ENCODE results near the gene GPC3. TPM values are rescaled to one million over a fixed set of nuclear protein-coding genes. Genes with fewer than 3 reads are reported as not detected.

The GPC3 gene
- total and polyA plus RNA-seq, 2 donors (not counting 3 experiments of a cell fraction or from before 2014, with no cell fraction given): not detected

DNA sequence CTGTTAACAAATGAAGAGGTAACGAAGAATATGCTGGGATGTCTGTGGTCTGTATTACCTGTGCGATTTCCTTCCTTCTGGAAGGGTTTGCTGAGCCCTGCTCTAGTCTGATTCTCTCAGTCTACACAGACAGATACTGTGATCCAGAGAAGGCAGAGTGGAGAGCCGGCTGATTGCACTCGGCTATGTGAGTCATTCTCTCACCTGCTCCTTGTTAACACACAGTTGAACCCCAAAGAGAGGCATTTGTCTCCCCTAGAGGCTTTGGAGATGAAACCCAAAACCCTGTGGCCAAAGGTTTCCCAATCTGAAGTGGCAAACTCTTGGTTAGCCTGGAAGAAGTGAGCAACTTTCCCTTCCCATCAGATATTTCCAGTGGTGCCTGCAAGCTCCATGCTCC lies 492.0 kb downstream of the GPC3 start:
- BruUV-seq (replicated peaks): no TSS peak
- no peaks in the 10 kb centered on the region for H3K27me3 ChIP-seq (ENCODE audit: control insufficient read depth in 2 of 2, insufficient read depth in 2 of 2, low read length in 2 of 2)
- dilution Hi-C loops (cut with MboI; ENCODE audit: extremely low pct_ligation_motif_present, low sequenced_read_pairs) (no loop called here), intact Hi-C loops (cut with micrococcal nuclease) (no loop called here)
- H3K9me3 ChIP-seq (replicated peaks; ENCODE audit: control insufficient read depth, insufficient read depth, low read length): no peaks in the 10 kb centered on the region
- no peak overlapping the region for H3K4me3 ChIP-seq (replicated peaks in 1 of 3; ENCODE audit: insufficient read depth in 1 of 3, low read depth in 1 of 3, low read length in 3 of 3)
- H4K20me1 ChIP-seq (replicated peaks; ENCODE audit: control insufficient read depth, extremely low read depth, insufficient read depth, low read length): no peaks in the 10 kb centered on the region
- no peaks in the 10 kb centered on the region for H3K4me1 ChIP-seq (ENCODE audit: control insufficient read depth, extremely low read depth, insufficient read depth, low read length)
- H2AFZ ChIP-seq (ENCODE audit: low read depth, low read length): no peak overlapping the region
- H3K9ac ChIP-seq (replicated peaks; ENCODE audit: extremely low read depth, insufficient read depth, low read length): no peak overlapping the region
- no peak overlapping the region for H3K27ac ChIP-seq (ENCODE audit: insufficient read depth, low read depth, low read length)
- H3K9me1 ChIP-seq (replicated peaks; ENCODE audit: control insufficient read depth, extremely low read depth, insufficient read depth, low read length): no peaks in the 10 kb centered on the region
- DNase-seq (ENCODE audit: low read depth, low spot score) (no peak), FAIRE-seq (no peak)
- TF ChIP-seq EZH2 (IDR thresholded peaks at IDR 0.05; ENCODE audit: borderline replicate concordance, low read depth, low read length, severe bottlenecking): no peak
- no peak for TF ChIP-seq JUN (IDR thresholded peaks at IDR 0.05; ENCODE audit: borderline replicate concordance, insufficient read depth, insufficient read length, low read depth)
- no peak for TF ChIP-seq MYC (IDR thresholded peaks at IDR 0.05; ENCODE audit: low read depth, low read length)
- TF ChIP-seq FOS (IDR thresholded peaks at IDR 0.05; ENCODE audit: borderline replicate concordance, insufficient read depth, low read length): no peak
- no peak for TF ChIP-seq POLR2AphosphoS5 (IDR thresholded peaks at IDR 0.05; ENCODE audit: insufficient read depth, low read depth, low read length)
- no peak for TF ChIP-seq GATA2 (IDR thresholded peaks at IDR 0.05; ENCODE audit: insufficient read depth, insufficient read length, low read depth, low read length)
- no peaks in the 10 kb centered on the region for H3K36me3 ChIP-seq (ENCODE audit: control insufficient read depth in 2 of 2, extremely low read depth in 1 of 2, insufficient read depth in 2 of 2, low read length in 2 of 2)
- H3K79me2 ChIP-seq (ENCODE audit: control insufficient read depth, insufficient read depth, low read length): no peaks in the 10 kb centered on the region
- no peak overlapping the region for H3K4me2 ChIP-seq (ENCODE audit: insufficient read depth, low read length)
- CTCF ChIA-PET: no interaction called here
- POLR2A ChIA-PET: no interaction called here

GRCh38 chrX:133490955-133491354 lies 494.4 kb downstream of the GPC3 start:
- DNase-seq (ENCODE audit: low read depth, low spot score) (no peak), FAIRE-seq (no peak)
- dilution Hi-C loops (cut with MboI; ENCODE audit: extremely low pct_ligation_motif_present, low sequenced_read_pairs): no loop called here
- H3K9me3 ChIP-seq (replicated peaks; ENCODE audit: control insufficient read depth, insufficient read depth, low read length): no peaks in the 10 kb centered on the region
- no peaks in the 10 kb centered on the region for H3K79me2 ChIP-seq (ENCODE audit: control insufficient read depth, insufficient read depth, low read length)
- intact Hi-C loops (cut with micrococcal nuclease): no loop called here
- no peak overlapping the region for H3K4me3 ChIP-seq (replicated peaks in 1 of 3; ENCODE audit: insufficient read depth in 1 of 3, low read depth in 1 of 3, low read length in 3 of 3)
- H4K20me1 ChIP-seq (replicated peaks; ENCODE audit: control insufficient read depth, extremely low read depth, insufficient read depth, low read length): no peaks in the 10 kb centered on the region
- TF ChIP-seq EZH2 (IDR thresholded peaks at IDR 0.05; ENCODE audit: borderline replicate concordance, low read depth, low read length, severe bottlenecking) (no peak), MYC (IDR thresholded peaks at IDR 0.05; ENCODE audit: low read depth, low read length) (no peak)
- no peak overlapping the region for H3K4me2 ChIP-seq (ENCODE audit: insufficient read depth, low read length)
- no peaks in the 10 kb centered on the region for H3K36me3 ChIP-seq (ENCODE audit: control insufficient read depth in 2 of 2, extremely low read depth in 1 of 2, insufficient read depth in 2 of 2, low read length in 2 of 2)
- H3K4me1 ChIP-seq (ENCODE audit: control insufficient read depth, extremely low read depth, insufficient read depth, low read length): no peaks in the 10 kb centered on the region
- no peaks in the 10 kb centered on the region for H3K9me1 ChIP-seq (replicated peaks; ENCODE audit: control insufficient read depth, extremely low read depth, insufficient read depth, low read length)
- ChIA-PET POLR2A (no interaction called here), CTCF (no interaction called here)
- BruUV-seq (replicated peaks): no TSS peak
- H3K27me3 ChIP-seq (ENCODE audit: control insufficient read depth in 2 of 2, insufficient read depth in 2 of 2, low read length in 2 of 2): no peaks in the 10 kb centered on the region
- no peak overlapping the region for H3K27ac ChIP-seq (ENCODE audit: insufficient read depth, low read depth, low read length)
- no peak overlapping the region for H3K9ac ChIP-seq (replicated peaks; ENCODE audit: extremely low read depth, insufficient read depth, low read length)
- no peak overlapping the region for H2AFZ ChIP-seq (ENCODE audit: low read depth, low read length)

Small RNA genes within 50 kb of the gene (small RNA-seq; reads per million reads assigned to genes)
- not detected for gene RNU6-203P (ENCODE audit: insufficient read depth, insufficient read length, low read depth, low replicate concordance)
